HG02610 (cell line): ENCODE data around the gene DSC1.

ENCODE experiments used
- ATAC-seq: cut with Tn5 transposase; IDR thresholded peaks from one replicate; pipeline ENCODE4 v1.9.1; 2021; ENCODE audit warnings: mild to moderate bottlenecking, moderate library complexity; ENCODE audit not compliant: unreplicated experiment

Gene DSC1

GRCh38 chr18:31104444-31104843, 58.2 kb downstream of the DSC1 start:
- no peak for ATAC-seq

DNA sequence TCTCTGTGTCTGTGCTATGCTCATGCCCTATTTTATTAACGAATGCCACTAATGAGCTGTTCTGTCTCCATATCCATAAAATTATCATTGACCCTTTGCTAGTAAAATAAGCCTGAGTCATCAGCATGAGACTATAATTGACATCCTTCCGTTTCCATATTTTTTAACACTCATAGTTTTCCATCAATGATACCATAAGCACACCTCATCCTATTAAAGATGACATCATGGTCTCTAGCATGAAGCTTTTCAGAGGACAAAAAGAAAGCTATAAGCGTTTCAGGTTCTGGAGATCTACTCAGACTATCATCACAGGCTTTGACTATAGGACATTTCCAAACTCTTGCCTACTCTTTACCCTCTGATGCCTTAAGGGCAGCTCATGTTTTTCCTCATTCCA, 59.2 kb downstream of the DSC1 start:
- no peak for ATAC-seq

DNA sequence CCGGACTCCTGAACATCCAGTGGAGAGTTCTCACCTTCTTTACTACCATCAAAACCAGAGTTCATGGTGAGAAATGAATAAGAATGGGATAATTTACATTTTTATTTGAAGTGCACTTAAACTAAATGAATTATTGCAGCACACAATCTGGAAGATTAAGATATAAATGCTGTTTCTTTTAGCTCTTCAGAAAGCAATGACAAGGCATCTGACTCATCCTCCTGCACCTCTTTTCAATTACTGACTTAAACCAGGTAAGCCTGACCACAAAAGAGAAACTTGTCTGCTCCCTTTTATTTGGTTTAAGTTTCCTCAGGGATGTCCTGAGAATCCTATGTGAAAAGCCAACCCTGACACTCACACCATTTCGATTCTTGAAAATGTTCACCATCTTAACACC, 59.7 kb downstream of the DSC1 start:
- no peak for ATAC-seq

DNA sequence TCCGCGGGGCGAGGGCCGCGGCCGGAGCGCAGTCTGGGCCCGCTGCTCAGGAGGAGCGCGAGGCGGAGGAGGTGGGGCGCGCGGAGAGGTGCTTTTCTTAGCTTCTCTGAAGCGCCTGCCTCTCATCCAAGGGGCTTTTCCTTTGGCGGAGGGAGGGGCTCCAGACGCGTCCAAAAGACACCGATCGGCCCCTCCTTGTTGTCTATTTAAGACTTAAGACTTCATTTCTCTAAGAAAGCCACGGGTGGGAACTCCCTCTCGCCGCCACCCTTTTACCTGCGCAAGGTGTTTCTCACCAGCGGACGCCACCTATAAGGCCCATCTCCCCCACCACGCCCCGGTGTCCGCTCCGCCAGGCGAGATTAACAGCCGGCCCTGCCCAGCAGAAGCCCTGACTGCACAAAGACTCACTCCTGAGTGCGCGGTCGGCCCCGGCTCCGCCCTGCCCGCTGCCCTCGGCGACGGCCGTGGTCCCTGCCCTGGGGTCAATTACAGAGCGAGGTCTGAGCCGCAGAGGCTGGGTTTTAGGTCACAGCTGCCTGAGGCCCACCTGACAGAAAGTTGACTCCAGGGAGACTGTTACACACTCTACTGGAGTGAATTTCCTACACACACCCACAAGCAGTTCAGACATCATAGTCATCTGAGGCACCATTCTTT, 60.5 kb downstream of the DSC1 start, which contains the start of gene DSC2:
TSS of gene DSC2 (minus strand) at position 397 of the 660 bp plus-strand sequence. CDS start 450 bp downstream, outside the sequence.
- ATAC-seq, result peak; percentile 42

- peak; percentile 33 for ATAC-seq
These were observed 61.3 kb downstream of the DSC1 start for GRCh38 chr18:31101183-31102024.

DNA sequence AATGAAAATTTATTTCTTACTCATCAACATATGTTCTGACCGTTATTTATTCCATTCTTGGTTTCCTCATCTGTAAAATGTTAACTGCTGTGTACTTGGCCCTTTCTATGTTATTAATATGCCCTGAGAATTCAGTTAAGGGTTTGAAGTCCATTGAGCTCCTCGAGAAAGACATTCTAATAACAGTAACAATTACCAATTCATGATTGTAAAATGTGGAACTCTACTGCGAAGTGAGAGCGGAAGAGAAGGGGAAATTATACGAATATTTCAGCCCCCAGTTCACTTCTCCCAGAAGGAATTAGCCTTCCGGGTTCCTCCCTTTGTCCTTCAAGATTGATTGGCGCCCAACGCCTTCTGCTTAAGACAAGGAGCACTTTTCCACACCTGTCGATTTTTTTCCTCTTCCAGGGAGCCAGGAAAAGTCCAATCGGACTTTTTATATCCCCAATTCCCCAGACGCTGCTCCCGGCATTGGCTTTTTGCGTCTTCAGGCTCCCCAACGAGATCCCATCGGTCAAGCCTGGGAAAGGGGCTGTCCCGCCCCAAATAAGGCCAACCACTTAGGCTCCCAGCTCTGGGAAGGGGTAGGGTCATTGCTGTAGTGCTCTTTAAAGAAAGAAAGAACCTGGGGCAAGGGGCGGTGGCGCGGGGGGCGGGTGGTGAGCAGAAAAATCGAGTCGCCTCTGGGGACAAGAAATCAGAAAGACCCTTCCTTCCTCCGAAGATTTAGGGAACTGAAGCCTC, 62.0 kb downstream of the DSC1 start:
- ATAC-seq, result peak; percentile 18

- ATAC-seq, result no peak
These were observed 63.0 kb downstream of the DSC1 start for GRCh38 chr18:31099450-31100230.

- no peak for ATAC-seq
These were observed 63.8 kb downstream of the DSC1 start for GRCh38 chr18:31098878-31099277.

- ATAC-seq, result no peak
These were observed 65.0 kb downstream of the DSC1 start for GRCh38 chr18:31097666-31098065.

DNA sequence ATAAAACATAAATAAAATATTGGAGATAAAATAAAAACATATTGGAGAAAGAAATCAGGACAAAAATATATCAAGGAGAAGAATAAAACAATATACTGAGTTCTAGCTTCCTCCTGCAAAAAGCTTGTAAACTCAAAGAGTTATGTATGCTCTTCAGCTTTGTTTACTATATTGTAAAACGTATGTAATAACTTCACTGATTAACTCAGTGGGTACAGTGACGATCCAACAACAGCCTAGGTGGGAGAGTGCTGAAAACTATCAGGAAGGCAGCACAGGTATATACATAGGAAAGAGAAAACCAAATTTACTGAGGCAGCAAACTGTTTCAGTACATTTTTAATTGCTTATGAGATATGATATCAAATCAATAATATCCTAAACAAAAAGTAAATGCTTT, 68.8 kb downstream of the DSC1 start:
- no peak for ATAC-seq

GRCh38 chr18:31093294-31093693, 69.4 kb downstream of the DSC1 start:
- no peak for ATAC-seq

DNA sequence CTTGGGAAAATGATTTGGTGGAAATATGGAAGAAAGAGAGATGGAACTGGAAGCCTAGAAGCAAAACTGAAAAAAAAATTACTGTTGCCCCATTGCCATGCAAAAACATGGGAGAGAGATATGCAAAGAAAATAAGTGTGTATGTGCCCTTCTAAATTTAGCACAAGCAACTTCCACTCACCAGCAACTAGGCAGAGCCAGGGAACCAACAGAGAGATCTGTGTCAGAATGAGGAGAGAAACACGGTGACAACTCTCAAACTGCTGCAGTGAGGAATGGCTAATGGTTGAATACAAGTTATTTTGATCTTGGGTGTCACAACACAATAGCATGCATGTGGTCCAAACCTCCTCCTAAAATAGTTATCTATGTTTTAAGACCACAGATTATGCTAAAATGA, 71.3 kb downstream of the DSC1 start:
- ATAC-seq, result no peak

- no peak for ATAC-seq
These were observed 74.1 kb downstream of the DSC1 start for GRCh38 chr18:31088532-31088931.

DNA sequence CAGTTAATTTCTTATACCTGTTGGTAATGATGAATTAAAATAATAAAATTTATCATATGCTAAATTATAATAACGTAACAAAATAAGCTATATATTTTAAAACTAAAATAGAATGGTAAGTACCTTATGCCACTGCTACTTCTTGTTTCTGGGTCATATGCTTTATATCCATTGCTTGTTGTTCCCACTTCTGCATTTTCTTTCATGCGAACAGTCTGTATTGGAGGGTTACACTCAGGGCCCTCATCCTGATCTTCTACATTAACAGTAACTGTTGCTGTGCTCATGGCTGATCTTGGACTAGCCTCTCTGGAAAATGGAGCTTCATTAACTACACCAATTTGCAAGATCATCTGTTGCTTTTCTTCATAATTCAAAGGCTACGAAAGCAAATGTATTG, 82.7 kb downstream of the DSC1 start:
- ATAC-seq, result no peak
